Measurements from ENCODE around the gene CYTH1.
A peak's percentile ranks its signal among the peaks of the same experiment; 100 is the strongest.

Gene CYTH1

GRCh38 chr17:78738278-78738677 is 43.8 kb downstream of the CYTH1 start:
- no peak overlapping the region for H3K4me3 ChIP-seq (ENCODE audit: low read length)
- TF ChIP-seq, protein P1, sequence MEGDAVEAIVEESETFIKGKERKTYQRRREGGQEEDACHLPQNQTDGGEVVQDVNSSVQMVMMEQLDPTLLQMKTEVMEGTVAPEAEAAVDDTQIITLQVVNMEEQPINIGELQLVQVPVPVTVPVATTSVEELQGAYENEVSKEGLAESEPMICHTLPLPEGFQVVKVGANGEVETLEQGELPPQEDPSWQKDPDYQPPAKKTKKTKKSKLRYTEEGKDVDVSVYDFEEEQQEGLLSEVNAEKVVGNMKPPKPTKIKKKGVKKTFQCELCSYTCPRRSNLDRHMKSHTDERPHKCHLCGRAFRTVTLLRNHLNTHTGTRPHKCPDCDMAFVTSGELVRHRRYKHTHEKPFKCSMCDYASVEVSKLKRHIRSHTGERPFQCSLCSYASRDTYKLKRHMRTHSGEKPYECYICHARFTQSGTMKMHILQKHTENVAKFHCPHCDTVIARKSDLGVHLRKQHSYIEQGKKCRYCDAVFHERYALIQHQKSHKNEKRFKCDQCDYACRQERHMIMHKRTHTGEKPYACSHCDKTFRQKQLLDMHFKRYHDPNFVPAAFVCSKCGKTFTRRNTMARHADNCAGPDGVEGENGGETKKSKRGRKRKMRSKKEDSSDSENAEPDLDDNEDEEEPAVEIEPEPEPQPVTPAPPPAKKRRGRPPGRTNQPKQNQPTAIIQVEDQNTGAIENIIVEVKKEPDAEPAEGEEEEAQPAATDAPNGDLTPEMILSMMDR (IDR thresholded peaks at IDR 0.05; ENCODE audit: insufficient read depth, low read depth, low read length, missing control alignments) = no peak
- DNase-seq (ENCODE audit: low read depth) = no peak

DNA sequence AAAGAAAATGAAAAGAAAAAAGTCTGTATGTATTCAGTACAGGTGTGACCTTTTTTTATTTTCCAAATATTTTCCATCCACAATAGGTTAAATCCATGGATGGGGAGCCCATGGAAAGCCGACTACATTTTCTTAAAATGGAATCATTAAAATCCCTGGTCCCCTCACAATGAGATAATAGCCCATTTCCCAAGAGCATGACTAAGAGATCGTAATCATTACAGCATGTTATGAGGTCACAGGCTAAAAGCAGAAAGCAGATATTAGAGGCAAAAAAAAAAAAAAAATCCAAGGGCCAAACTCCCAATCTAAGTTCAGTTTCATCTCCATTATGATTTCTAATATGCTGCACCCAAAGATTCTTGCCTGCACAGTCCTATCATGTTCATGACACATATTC is 44.7 kb downstream of the CYTH1 start:
- TF ChIP-seq, protein P1 (IDR thresholded peaks at IDR 0.05; ENCODE audit: insufficient read depth, low read depth, low read length, missing control alignments) = no peak
- no peak overlapping the region for H3K4me3 ChIP-seq (ENCODE audit: low read length)
- peak; percentile 80 for DNase-seq (ENCODE audit: low read depth)

DNA sequence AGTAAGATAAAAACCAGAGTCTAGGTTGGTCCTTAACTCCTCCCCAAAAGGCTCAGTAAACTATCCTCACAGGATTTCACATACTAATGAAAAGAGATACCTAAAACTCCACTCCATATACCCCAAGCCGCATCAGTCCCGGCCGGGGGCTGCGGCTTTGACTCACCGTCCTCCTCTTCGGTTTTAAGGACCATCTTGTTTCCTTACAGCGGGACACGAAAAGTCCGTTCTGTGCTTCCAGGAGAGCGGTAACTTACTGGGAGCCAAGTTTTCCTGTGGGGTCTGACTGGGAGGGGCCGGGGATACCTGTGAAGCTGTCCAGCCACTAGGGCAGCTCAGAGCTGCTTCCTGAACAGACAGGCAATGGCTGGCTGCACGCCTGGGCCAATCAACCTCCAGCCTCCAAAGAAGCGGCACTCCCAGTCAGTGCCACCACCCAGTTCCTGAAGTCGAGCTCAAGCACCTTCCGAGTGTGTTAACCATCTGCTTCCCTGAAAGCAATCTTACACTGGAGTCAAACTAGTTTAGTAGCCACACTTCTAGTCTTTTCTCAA is 45.5 kb downstream of the CYTH1 start:
- TF ChIP-seq, protein P1 (IDR thresholded peaks at IDR 0.05; ENCODE audit: insufficient read depth, low read depth, low read length, missing control alignments) = peak; percentile 53
- H3K4me3 ChIP-seq (ENCODE audit: low read length) = peak overlapping the region; percentile 96
- DNase-seq (ENCODE audit: low read depth) = peak; percentile 97

GRCh38 chr17:78735832-78736525 is 46.1 kb downstream of the CYTH1 start:
- DNase-seq (ENCODE audit: low read depth) = peak; percentile 91
- H3K4me3 ChIP-seq (ENCODE audit: low read length) = peak overlapping the region; percentile 96
- TF ChIP-seq, protein P1 (IDR thresholded peaks at IDR 0.05; ENCODE audit: insufficient read depth, low read depth, low read length, missing control alignments) = no peak

- H3K4me3 ChIP-seq (ENCODE audit: low read length) = peak overlapping the region; percentile 96
- no peak for DNase-seq (ENCODE audit: low read depth)
- TF ChIP-seq, protein P1 (IDR thresholded peaks at IDR 0.05; ENCODE audit: insufficient read depth, low read depth, low read length, missing control alignments) = no peak
Observed at GRCh38 chr17:78734793-78735641, 47.1 kb downstream of the CYTH1 start.

- no peak overlapping the region for H3K4me3 ChIP-seq (ENCODE audit: low read length)
- TF ChIP-seq, protein P1 (IDR thresholded peaks at IDR 0.05; ENCODE audit: insufficient read depth, low read depth, low read length, missing control alignments) = no peak
- DNase-seq (ENCODE audit: low read depth) = no peak
Observed at GRCh38 chr17:78732354-78732753, 49.7 kb downstream of the CYTH1 start.

Data from epithelial cell of esophagus (primary cell).